ENCODE results near the gene FANCC.

The FANCC gene

DNA sequence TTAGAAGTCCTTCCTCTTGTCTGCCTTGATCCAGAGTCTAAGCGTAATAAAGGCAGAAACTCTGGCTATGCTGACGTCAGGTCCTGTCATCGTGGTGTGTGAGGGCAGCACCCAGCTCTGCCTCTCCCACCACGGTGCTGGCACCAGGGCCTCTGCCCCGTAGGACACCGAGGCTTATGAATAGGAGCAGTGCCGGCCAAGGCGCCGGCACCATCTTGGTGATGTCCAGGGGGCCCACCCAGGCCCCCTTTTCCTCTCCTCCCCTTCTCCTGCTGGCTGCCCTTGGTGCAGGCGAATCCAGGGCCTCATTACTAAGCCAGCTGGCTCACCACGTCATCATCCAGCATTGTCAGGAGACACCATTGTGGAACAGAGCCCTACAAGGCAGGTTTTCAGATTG lies 252.3 kb downstream of the FANCC start:
- no peak overlapping the region for H3K27ac Mint-ChIP-seq
- H3K4me1 Mint-ChIP-seq (ENCODE audit: low read depth) = peaks cover 2% of the 10 kb centered on the region
- no peak for DNase-seq (ENCODE audit: low spot score)
- H3K9me3 Mint-ChIP-seq = no peaks in the 10 kb centered on the region
- H3K4me3 Mint-ChIP-seq = no peak overlapping the region
- H3K36me3 Mint-ChIP-seq (ENCODE audit: low read depth) = peaks cover 5% of the 10 kb centered on the region
- no peaks in the 10 kb centered on the region for H3K27me3 Mint-ChIP-seq (ENCODE audit: low read depth)

DNA sequence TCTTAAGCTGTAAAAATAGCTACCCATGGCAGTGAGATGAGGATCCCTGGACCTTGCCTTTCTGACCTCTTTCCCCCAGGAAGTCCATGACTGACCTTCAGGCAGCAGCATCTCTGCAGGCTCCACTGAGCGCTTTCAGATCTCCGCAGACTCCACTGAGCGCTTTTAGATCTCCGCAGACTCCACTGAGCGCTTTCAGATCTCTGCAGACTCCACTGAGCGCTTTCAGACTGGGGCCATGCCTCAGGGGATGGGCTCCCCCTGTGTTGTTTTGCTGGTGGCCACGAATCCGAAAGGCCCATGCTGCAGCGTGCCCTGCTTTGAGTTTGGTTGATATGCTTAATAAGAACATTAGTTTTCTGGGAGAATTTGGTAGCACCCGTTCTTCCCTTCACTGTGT lies 254.2 kb downstream of the FANCC start:
- no peak for DNase-seq (ENCODE audit: low spot score)
- Mint-ChIP-seq H3K4me3 (no peak overlapping the region), H3K27ac (no peak overlapping the region), H3K36me3 (ENCODE audit: low read depth) (peaks cover 5% of the 10 kb centered on the region), H3K27me3 (ENCODE audit: low read depth) (no peaks in the 10 kb centered on the region), H3K4me1 (ENCODE audit: low read depth) (peaks cover 2% of the 10 kb centered on the region), H3K9me3 (no peaks in the 10 kb centered on the region)

DNA sequence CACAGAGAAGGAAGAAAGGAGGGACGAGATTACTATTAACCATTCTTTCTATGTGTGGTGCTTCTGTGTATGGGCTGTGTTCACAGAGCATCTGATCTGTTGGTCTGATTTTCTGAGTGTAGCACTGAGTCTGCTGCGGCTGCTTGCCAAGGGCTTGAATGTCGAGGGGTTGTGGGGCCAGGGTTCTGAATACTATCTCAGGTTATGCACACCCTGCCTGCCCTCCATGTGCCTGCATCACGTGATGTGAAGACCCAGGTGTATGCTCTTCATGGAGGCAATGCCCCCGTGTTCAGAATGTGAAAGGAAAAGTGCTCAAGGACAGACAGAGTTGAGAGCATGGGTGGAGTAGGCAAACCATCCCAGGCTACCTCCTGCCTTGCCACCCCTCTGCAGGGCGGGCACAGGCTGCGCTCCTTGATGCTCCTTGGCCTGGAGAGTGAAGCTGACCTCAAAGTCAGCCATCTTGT lies 254.9 kb downstream of the FANCC start:
- Mint-ChIP-seq H3K4me1 (ENCODE audit: low read depth) (peaks cover 2% of the 10 kb centered on the region), H3K27ac (no peak overlapping the region), H3K4me3 (no peak overlapping the region), H3K9me3 (no peaks in the 10 kb centered on the region), H3K36me3 (ENCODE audit: low read depth) (peaks cover 5% of the 10 kb centered on the region), H3K27me3 (ENCODE audit: low read depth) (no peaks in the 10 kb centered on the region)
- no peak for DNase-seq (ENCODE audit: low spot score)

DNA sequence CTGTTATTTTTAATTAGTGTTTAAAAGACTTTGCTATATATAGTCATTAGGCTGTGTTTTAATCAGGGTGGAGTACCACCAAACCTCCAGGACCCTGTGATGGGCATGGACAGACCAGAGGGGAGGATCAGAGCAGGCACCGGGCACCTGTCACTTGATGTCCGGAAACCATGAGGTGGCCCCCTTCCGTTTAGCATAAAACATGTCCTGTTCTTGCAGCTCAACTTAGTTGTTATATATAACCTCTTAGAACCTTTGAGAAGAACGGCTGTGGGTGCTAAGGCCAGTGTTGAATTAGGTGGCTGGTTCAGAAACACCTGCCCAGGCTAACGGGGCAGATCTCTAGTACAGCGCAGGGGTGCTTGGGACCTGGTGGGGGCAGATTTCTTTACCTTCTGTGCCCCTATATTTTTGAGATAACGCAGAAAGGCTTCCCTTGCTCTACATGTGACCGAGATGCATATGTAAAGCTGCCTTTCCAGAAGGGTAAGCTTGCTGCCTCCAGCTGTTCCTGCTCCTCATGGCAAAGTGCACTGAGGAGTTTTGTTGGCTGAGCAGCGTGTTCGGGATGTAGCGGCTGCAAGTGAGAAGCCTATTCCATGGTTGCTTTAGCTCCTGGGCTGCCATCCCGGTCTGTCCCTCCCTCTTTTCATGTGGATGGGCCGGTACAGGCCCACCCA lies 255.5 kb downstream of the FANCC start:
- peaks cover 5% of the 10 kb centered on the region for H3K36me3 Mint-ChIP-seq (ENCODE audit: low read depth)
- no peak overlapping the region for H3K27ac Mint-ChIP-seq
- peaks cover 2% of the 10 kb centered on the region for H3K4me1 Mint-ChIP-seq (ENCODE audit: low read depth)
- H3K4me3 Mint-ChIP-seq = no peak overlapping the region
- no peaks in the 10 kb centered on the region for H3K27me3 Mint-ChIP-seq (ENCODE audit: low read depth)
- DNase-seq (ENCODE audit: low spot score) = no peak
- no peaks in the 10 kb centered on the region for H3K9me3 Mint-ChIP-seq

DNA sequence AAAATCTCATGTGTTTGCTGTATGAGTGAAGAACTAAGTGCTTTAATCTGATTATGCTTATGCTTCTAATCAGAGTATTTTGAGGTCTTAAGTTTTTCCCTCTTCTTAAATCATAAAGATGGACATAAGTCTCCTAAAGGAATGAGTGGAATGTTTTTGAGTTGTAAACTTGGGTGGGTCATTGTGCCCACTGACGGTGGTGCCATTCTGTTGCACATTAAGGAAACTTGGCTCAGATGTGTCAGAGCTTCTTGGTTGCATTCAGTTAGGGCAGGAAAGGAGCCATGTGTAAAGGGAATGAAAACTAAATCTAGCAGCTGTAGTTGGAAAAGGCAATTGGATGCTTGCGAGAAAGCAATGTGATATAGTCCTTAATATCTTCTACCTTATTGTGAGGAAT lies 256.6 kb downstream of the FANCC start:
- peaks cover 2% of the 10 kb centered on the region for H3K4me1 Mint-ChIP-seq (ENCODE audit: low read depth)
- DNase-seq (ENCODE audit: low spot score) = no peak
- no peak overlapping the region for H3K27ac Mint-ChIP-seq
- no peaks in the 10 kb centered on the region for H3K27me3 Mint-ChIP-seq (ENCODE audit: low read depth)
- peaks cover 5% of the 10 kb centered on the region for H3K36me3 Mint-ChIP-seq (ENCODE audit: low read depth)
- no peak overlapping the region for H3K4me3 Mint-ChIP-seq
- no peaks in the 10 kb centered on the region for H3K9me3 Mint-ChIP-seq

DNA sequence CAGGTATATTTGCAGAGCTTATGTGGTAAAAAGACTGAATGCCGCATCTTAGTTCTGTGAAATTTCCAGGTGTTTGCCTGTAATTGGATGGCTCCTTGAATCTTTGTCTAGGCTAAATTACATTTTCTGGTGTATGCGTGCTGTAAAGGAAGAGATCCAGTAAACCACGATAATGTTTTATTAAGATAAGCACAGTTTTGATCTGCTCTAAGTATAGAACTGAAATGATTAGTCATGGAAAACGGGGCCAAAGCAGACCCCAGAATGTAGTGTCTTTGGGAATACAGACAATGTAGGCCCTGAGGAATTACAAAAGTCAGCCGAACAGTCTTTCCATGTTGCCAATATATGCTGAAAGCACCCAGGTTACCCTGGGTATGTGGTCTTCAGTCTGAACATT lies 257.3 kb downstream of the FANCC start:
- no peak for DNase-seq (ENCODE audit: low spot score)
- Mint-ChIP-seq H3K36me3 (ENCODE audit: low read depth) (peaks cover 5% of the 10 kb centered on the region), H3K9me3 (no peaks in the 10 kb centered on the region), H3K27ac (no peak overlapping the region), H3K4me3 (no peak overlapping the region), H3K4me1 (ENCODE audit: low read depth) (peaks cover 2% of the 10 kb centered on the region), H3K27me3 (ENCODE audit: low read depth) (no peaks in the 10 kb centered on the region)

DNA sequence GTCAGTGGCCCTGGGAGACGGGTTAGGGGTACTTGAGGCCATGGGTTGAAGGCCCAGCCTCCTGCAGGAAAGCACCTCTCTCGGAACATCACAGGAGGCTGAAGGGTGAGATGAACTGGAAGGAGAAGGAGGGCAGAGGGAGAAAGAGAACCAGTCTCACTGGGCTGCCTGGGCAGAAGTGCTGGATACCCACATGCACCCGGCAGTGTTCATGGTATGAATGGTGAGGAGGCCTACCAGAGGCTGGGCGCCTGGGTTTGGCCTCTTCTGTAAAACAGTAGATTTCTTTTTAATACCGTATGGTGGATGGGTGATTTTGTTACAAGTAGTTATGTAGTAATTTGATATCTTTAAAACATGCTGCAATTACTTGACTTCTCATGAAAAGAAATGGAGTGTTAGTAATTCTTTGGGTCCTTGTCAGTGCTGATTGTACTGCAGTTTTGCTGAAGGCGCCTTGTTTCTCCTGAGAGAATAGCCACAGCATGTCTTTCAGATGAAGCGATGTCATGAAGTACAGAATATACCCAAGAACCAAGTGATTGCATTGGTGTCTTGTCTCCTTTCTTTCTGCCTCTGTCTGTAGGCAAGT lies 258.6 kb downstream of the FANCC start:
- H3K4me3 Mint-ChIP-seq = no peak overlapping the region
- no peak overlapping the region for H3K27ac Mint-ChIP-seq
- H3K27me3 Mint-ChIP-seq (ENCODE audit: low read depth) = no peaks in the 10 kb centered on the region
- peaks cover 5% of the 10 kb centered on the region for H3K36me3 Mint-ChIP-seq (ENCODE audit: low read depth)
- no peak for DNase-seq (ENCODE audit: low spot score)
- peaks cover 2% of the 10 kb centered on the region for H3K4me1 Mint-ChIP-seq (ENCODE audit: low read depth)
- H3K9me3 Mint-ChIP-seq = no peaks in the 10 kb centered on the region

DNA sequence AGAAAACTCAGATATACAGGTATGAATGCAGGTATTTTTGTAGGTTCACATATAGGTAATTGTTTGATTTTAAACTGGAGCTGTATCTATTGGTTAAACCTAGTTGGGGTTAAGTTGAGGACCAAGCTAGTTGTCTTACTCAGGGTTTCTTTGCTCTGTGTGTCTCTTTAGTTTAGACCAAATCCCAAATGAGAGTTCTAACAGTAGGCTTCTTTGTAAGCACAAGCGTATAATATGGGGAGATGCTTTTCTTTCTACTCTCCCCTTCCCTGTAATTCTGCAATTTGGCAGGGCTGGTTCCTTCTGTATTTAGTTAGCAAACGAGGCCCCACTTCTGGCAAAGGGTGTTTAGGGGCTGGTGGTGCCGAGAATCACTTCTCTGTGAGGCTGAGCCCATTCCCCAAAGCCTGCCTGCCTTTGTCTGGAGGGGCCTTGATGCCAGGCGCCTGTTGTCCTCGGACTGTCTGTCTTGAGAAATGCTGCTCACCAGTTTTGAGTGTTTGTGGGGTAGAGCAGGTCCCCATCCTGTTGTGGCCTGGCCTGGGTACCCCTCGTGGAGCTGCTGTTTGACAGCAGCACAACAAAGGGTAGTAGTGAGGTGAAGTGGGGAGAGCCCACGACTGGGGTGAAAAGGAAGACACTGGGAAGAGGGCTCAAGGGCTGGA lies 259.3 kb downstream of the FANCC start:
- Mint-ChIP-seq H3K36me3 (ENCODE audit: low read depth) (peaks cover 3% of the 10 kb centered on the region), H3K27ac (no peak overlapping the region), H3K4me3 (no peak overlapping the region), H3K27me3 (ENCODE audit: low read depth) (no peaks in the 10 kb centered on the region), H3K4me1 (ENCODE audit: low read depth) (peaks cover 2% of the 10 kb centered on the region), H3K9me3 (no peaks in the 10 kb centered on the region)
- DNase-seq (ENCODE audit: low spot score) = no peak

DNA sequence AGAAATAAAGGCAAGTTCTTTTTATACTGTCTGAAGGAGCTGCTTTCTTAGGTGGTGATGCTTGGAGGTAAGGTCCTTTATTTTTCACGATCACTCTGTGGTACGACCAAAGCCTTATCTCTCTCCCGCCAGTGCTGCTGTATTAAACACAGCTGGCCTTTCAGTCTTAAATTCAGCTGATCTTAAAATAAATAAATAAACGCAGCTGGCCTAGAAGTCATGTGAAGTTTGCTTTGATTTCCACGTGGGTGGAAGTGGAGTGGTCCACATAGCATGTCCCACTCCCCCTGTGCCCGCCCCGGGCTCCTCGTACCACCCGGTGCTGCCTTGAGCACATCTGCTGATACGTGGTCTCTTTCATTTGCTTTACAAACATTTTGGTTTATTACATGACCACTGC lies 260.4 kb downstream of the FANCC start:
- no peaks in the 10 kb centered on the region for H3K4me1 Mint-ChIP-seq (ENCODE audit: low read depth)
- H3K36me3 Mint-ChIP-seq (ENCODE audit: low read depth) = peaks cover 3% of the 10 kb centered on the region
- no peak for DNase-seq (ENCODE audit: low spot score)
- H3K27ac Mint-ChIP-seq = no peak overlapping the region
- H3K9me3 Mint-ChIP-seq = no peaks in the 10 kb centered on the region
- H3K4me3 Mint-ChIP-seq = no peak overlapping the region
- H3K27me3 Mint-ChIP-seq (ENCODE audit: low read depth) = peaks cover 2% of the 10 kb centered on the region

DNA sequence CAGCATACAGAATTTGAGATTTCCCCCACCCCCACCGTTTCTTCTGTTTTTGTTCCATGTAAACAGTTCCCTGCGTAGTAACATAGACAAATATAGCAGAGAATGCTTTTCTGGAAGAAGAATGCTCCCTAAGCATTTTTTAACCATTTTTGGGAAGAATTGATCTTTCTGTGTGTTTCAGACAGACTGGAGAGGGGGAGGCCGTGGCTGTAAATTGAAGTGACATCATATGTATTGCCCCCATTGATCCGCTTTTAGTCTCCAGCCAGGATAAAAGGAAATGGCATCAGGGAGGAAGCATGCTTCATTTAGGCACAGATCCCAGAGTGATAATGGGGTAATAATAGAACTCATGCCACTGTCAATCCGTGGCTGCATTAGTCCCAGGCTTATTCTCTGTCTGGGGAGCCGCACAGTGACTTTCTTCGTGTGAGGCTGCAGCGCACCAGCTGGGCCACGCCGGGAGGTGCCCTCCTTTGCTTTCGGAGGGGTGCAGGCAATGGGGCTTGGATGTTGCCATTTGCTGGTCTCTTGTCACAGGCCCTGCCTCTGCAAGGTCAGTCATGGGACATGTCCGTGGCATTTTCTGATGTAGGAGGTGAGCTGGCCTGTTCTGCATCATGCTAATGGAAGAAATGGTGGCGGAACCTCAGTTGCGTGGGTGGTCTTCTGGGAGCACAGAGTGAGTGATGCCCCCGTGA lies 261.5 kb downstream of the FANCC start:
- Mint-ChIP-seq H3K36me3 (ENCODE audit: low read depth) (peaks cover 2% of the 10 kb centered on the region), H3K27me3 (ENCODE audit: low read depth) (peaks cover 2% of the 10 kb centered on the region), H3K27ac (no peak overlapping the region), H3K9me3 (no peaks in the 10 kb centered on the region), H3K4me3 (no peak overlapping the region), H3K4me1 (ENCODE audit: low read depth) (no peaks in the 10 kb centered on the region)
- DNase-seq (ENCODE audit: low spot score) = no peak

DNA sequence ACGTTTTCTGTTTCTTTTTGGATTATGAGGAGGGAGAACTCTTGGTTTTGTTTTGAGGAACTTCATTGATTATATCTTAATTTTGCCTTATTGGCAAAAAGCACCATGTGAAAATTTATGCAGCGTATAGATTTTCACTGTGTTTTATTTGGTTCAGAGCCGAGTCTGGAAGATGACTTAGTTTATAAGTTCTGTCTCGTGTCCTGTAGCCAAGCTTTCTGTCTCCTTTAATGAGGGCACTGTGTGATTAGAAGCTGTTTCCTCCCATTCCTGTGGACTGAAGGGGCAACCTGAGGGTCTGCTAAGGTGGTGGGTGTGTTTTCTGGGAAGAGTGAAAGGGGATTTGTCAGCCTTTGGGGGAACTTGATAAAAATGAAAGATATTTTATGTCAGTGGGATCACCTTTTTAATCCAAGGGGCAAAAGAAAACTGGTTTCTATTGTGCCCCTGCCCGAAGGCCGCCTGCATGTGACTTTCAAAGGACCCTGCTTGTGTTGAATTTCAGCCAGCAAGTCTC lies 262.1 kb downstream of the FANCC start:
- no peak overlapping the region for H3K4me3 Mint-ChIP-seq
- no peak for DNase-seq (ENCODE audit: low spot score)
- H3K36me3 Mint-ChIP-seq (ENCODE audit: low read depth) = no peaks in the 10 kb centered on the region
- H3K9me3 Mint-ChIP-seq = no peaks in the 10 kb centered on the region
- H3K4me1 Mint-ChIP-seq (ENCODE audit: low read depth) = no peaks in the 10 kb centered on the region
- H3K27ac Mint-ChIP-seq = no peak overlapping the region
- peaks cover 3% of the 10 kb centered on the region for H3K27me3 Mint-ChIP-seq (ENCODE audit: low read depth)

DNA sequence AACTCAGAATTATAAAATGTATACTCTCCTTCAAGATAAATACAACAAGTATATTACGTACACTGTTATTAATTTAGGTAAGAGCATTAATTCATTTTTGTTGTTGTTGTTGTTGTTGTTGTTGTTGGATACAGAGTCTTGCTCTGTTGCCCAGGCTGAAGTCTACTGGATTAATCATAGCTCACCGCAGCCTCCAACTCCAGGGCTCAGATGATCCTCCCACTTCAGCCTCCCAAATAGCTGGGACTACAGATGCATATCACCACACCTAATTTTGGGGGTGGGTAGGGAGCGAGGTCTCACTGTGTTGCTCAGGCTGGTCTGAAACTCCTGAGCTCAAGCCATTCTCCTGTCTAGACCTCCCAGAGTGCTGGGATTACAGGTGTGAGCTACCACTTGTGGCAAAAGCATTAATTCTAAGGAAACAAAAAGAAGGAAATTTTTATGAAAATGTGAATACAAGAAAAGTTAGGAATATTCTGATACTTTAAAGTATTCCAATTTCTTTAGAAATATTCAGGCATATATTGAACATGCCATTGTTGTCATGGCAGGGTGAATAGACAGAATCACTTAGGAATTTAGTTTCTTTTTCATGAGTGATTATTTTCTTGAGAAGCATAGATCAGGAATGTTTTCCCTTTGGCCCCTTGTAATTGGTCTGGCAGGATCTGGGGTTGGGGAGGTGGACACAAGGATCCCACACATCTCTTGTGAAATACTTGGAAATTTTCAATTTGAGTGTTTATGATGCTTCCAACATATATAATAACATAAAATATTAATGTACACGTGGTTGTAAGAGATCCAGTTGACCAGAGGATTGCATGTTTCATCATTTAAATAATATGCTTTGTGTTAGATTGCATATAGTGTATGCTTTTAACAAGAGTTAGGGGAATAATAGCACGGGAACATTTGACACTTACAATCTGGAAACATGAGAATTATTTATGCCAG lies 263.6 kb downstream of the FANCC start:
- H3K27ac Mint-ChIP-seq = no peak overlapping the region
- DNase-seq (ENCODE audit: low spot score) = no peak
- no peaks in the 10 kb centered on the region for H3K36me3 Mint-ChIP-seq (ENCODE audit: low read depth)
- peaks cover 2% of the 10 kb centered on the region for H3K4me1 Mint-ChIP-seq (ENCODE audit: low read depth)
- H3K4me3 Mint-ChIP-seq = no peak overlapping the region
- no peaks in the 10 kb centered on the region for H3K9me3 Mint-ChIP-seq
- peaks cover 16% of the 10 kb centered on the region for H3K27me3 Mint-ChIP-seq (ENCODE audit: low read depth)

DNA sequence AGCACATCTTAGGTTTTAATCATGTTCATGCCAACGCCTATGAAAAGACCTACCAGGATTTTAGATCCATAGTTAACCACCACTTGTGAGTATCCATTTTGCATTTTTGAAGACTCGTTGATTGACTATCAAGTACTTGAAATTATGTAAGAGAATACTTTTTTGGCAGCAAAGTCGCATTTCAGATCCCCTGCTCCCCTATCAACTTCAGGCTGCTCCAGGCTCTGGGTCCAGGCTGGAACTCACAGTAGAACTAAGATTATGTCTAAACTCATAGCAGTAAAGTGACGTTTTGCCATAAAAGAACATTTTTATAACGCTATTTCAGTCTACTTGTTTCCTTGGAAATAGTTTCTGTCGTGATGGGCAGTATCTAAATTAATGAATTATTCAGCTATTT lies 267.7 kb downstream of the FANCC start:
- Mint-ChIP-seq H3K4me3 (no peak overlapping the region), H3K27ac (no peak overlapping the region), H3K4me1 (ENCODE audit: low read depth) (peaks cover 11% of the 10 kb centered on the region), H3K36me3 (ENCODE audit: low read depth) (no peaks in the 10 kb centered on the region), H3K27me3 (ENCODE audit: low read depth) (peaks cover 44% of the 10 kb centered on the region), H3K9me3 (no peaks in the 10 kb centered on the region)
- no peak for DNase-seq (ENCODE audit: low spot score)

Measured in T-helper 2 cell treated with Interferon-gamma antibody and Interleukin-4, amounts not matched to agents 5 μg/mL and 100 μg/mL, for 36 hours (primary cell).